IMR-90 (cell line): Measurements from ENCODE around the gene OXSR1. TPM values are rescaled to one million over a fixed set of nuclear protein-coding genes. Genes with fewer than 3 reads are reported as not detected.

Experiments
- ATAC-seq: fragments of 200-7000 bp; cut with Tn5 transposase; 2 replicates; pipeline ENCODE4 v1.9.1; 2020; ENCODE audit warnings: low read depth, mild to moderate bottlenecking, moderate library complexity
- BruUV-seq: library from RNA; stranded (reverse); fragments of 400-500 nt; replicated peaks from 2 replicates; lab custom pipeline; 2021; lab: Mats Ljungman, UMichigan
- CTCF ChIA-PET: fragments of 300-600 bp; formaldehyde crosslinking; extraction: SDS; loops from one replicate; lab custom pipeline; 2021; ENCODE audit warnings: antibody characterized with exemption; lab: Yijun Ruan, JAX
- POLR2A ChIA-PET: fragments of 300-600 bp; sonication (Branson Sonifier 250); formaldehyde crosslinking; loops from one replicate; lab custom pipeline; 2022; ENCODE audit warnings: antibody characterized with exemption; ENCODE audit not compliant: unreplicated experiment; lab: Charles Lee
- DNase-seq: peaks from one replicate; pipeline ENCODE4 v3.0.0; 2013
- H2AFZ ChIP-seq: replicated peaks from 2 replicates; pipeline ENCODE3; 2013; ENCODE audit warnings: low read length, mild to moderate bottlenecking; ENCODE audit not compliant: poor library complexity
- H2AK5ac ChIP-seq: 2 replicates; pipeline ENCODE4 v1.6.1; 2013; ENCODE audit warnings: low read depth, low read length, inconsistent platforms
- H2AK9ac ChIP-seq: replicated peaks from 2 replicates; pipeline ENCODE3; 2013; ENCODE audit warnings: mild to moderate bottlenecking, low read depth, low read length, moderate library complexity; ENCODE audit not compliant: poor library complexity
- H2BK120ac ChIP-seq: 2 replicates; pipeline ENCODE4 v1.6.1; 2013; ENCODE audit warnings: low read depth, low read length, inconsistent platforms
- H2BK15ac ChIP-seq: 3 replicates; pipeline ENCODE4 v1.6.1; 2013; ENCODE audit warnings: low read depth, low read length, inconsistent platforms
- H2BK20ac ChIP-seq: 2 replicates; pipeline ENCODE4 v1.6.1; 2013; ENCODE audit warnings: low read depth, mild to moderate bottlenecking, inconsistent platforms, low read length, moderate library complexity
- H2BK5ac ChIP-seq: 2 replicates; pipeline ENCODE4 v1.6.1; 2013; ENCODE audit warnings: mild to moderate bottlenecking, low read depth, low read length, inconsistent platforms; ENCODE audit not compliant: poor library complexity, severe bottlenecking
- H3K14ac ChIP-seq: replicated peaks from 2 replicates; pipeline ENCODE4 v1.6.1; 2013; ENCODE audit warnings: low read depth, low read length, inconsistent platforms
- H3K18ac ChIP-seq: 2 replicates; pipeline ENCODE4 v1.6.1; 2013; ENCODE audit warnings: low read depth, low read length, control low read depth
- H3K23ac ChIP-seq: 2 replicates; pipeline ENCODE4 v1.6.1; 2013; ENCODE audit warnings: low read depth, low read length, inconsistent platforms
- H3K27ac ChIP-seq: 2 replicates; pipeline ENCODE4 v1.5.1; 2013; ENCODE audit warnings: mild to moderate bottlenecking, control low read depth, low read length; ENCODE audit not compliant: insufficient read depth
- H3K27me3 ChIP-seq: 2 replicates; pipeline ENCODE4 v1.6.1; 2013; ENCODE audit warnings: low read length; ENCODE audit not compliant: control insufficient read depth, insufficient read depth
- H3K36me3 ChIP-seq: 2 replicates; pipeline ENCODE4 v1.6.1; 2013; ENCODE audit warnings: low read length, mixed read lengths; ENCODE audit not compliant: control insufficient read depth, insufficient read depth
- H3K4ac ChIP-seq: 2 replicates; pipeline ENCODE4 v1.6.1; 2013; ENCODE audit warnings: low read depth, low read length, inconsistent platforms
- H3K4me1 ChIP-seq: 2 replicates; pipeline ENCODE4 v1.6.1; 2013; ENCODE audit warnings: low read length, mixed read lengths; ENCODE audit not compliant: control insufficient read depth, insufficient read depth
- H3K4me2 ChIP-seq: 2 replicates; pipeline ENCODE4 v1.6.1; 2013; ENCODE audit warnings: low read depth, mild to moderate bottlenecking, control low read depth, low read length, moderate library complexity
- H3K4me3 ChIP-seq: 2 replicates; pipeline ENCODE4 v1.5.1; 2013; ENCODE audit warnings: low read depth, mild to moderate bottlenecking, control low read depth, low read length, moderate library complexity; ENCODE audit not compliant: insufficient read depth
- H3K56ac ChIP-seq: 2 replicates; pipeline ENCODE4 v1.6.1; 2013; ENCODE audit warnings: low read length, inconsistent platforms; ENCODE audit not compliant: insufficient read depth; ENCODE audit errors: extremely low read depth
- H3K79me1 ChIP-seq, 2 experiments: 2 replicates each; pipeline ENCODE4 v1.6.1; 2013; ENCODE audit warnings: low read length in 2 of 2, inconsistent platforms in 1 of 2, low read depth in 1 of 2
- H3K9ac ChIP-seq: 2 replicates; pipeline ENCODE4 v1.6.1; 2013; ENCODE audit warnings: low read depth, low read length, control low read depth
- H3K9me1 ChIP-seq: 2 replicates; pipeline ENCODE4 v1.6.1; 2013; ENCODE audit warnings: low read length, inconsistent platforms; ENCODE audit not compliant: insufficient read depth
- H3K9me3 ChIP-seq: 2 replicates; pipeline ENCODE4 v1.6.1; 2013; ENCODE audit warnings: low read length; ENCODE audit not compliant: control insufficient read depth, insufficient read depth
- H4K20me1 ChIP-seq: 2 replicates; pipeline ENCODE4 v1.6.1; 2013; ENCODE audit warnings: low read length, inconsistent platforms; ENCODE audit not compliant: insufficient read depth
- H4K5ac ChIP-seq: 2 replicates; pipeline ENCODE4 v1.6.1; 2013; ENCODE audit warnings: mild to moderate bottlenecking, low read depth, low read length, control low read depth
- H4K8ac ChIP-seq, 2 experiments: 2 replicates each; pipeline ENCODE4 v1.6.1; 2013; ENCODE audit warnings: low read depth in 2 of 2, low read length in 2 of 2, control low read depth in 1 of 2, inconsistent platforms in 1 of 2
- H4K91ac ChIP-seq: 2 replicates; pipeline ENCODE4 v1.6.1; 2013; ENCODE audit warnings: low read depth, low read length, inconsistent platforms; ENCODE audit not compliant: insufficient read depth
- BHLHE40 ChIP-seq: fragments of 150-350 bp; IDR thresholded peaks from 2 replicates; pipeline ENCODE4 v1.6.1; 2016; ENCODE audit warnings: mild to moderate bottlenecking, low read depth, low read length
- CEBPB ChIP-seq: IDR thresholded peaks from 2 replicates; pipeline ENCODE4 v1.6.1; 2012; ENCODE audit warnings: low read depth, low read length, improper control_type of control experiment
- CHD1 ChIP-seq: IDR thresholded peaks from 2 replicates; pipeline ENCODE4 v1.6.1; 2012; ENCODE audit warnings: low read depth, low read length, improper control_type of control experiment
- CTCF ChIP-seq: conservative IDR thresholded peaks from 2 replicates; pipeline ENCODE4 v1.5.1; 2012; ENCODE audit warnings: mild to moderate bottlenecking, low read depth, low read length, improper control_type of control experiment
- ELK1 ChIP-seq: fragments of 150-350 bp; IDR thresholded peaks from 2 replicates; pipeline ENCODE4 v1.6.1; 2016; ENCODE audit warnings: low read depth, mild to moderate bottlenecking, low read length, moderate library complexity, borderline replicate concordance
- FOS ChIP-seq: fragments of 150-350 bp; IDR thresholded peaks from 2 replicates; pipeline ENCODE4 v1.6.1; 2016; ENCODE audit warnings: low read depth, low read length
- MAFK ChIP-seq: IDR thresholded peaks from 2 replicates; pipeline ENCODE4 v1.6.1; 2012; ENCODE audit warnings: low read depth, low read length, improper control_type of control experiment
- MAZ ChIP-seq: IDR thresholded peaks from 2 replicates; pipeline ENCODE4 v1.6.1; 2012; ENCODE audit warnings: low read depth, mild to moderate bottlenecking, low read length, improper control_type of control experiment, moderate library complexity, borderline replicate concordance
- MXI1 ChIP-seq: IDR thresholded peaks from 2 replicates; pipeline ENCODE4 v1.6.1; 2012; ENCODE audit warnings: low read depth, mild to moderate bottlenecking, low read length, moderate library complexity, borderline replicate concordance
- NFE2L2 ChIP-seq: fragments of 150-350 bp; IDR thresholded peaks from 2 replicates; pipeline ENCODE4 v1.6.1; 2016; ENCODE audit warnings: low read depth, mild to moderate bottlenecking, low read length
- POLR2A ChIP-seq: IDR thresholded peaks from 2 replicates; pipeline ENCODE4 v1.6.1; 2012; ENCODE audit warnings: mild to moderate bottlenecking, low read depth, low read length
- RAD21 ChIP-seq: IDR thresholded peaks from 2 replicates; pipeline ENCODE4 v1.6.1; 2012; ENCODE audit warnings: low read length, improper control_type of control experiment
- RCOR1 ChIP-seq: IDR thresholded peaks from 2 replicates; pipeline ENCODE4 v1.6.1; 2012; ENCODE audit warnings: mild to moderate bottlenecking, low read length, improper control_type of control experiment; ENCODE audit not compliant: insufficient replicate concordance
- RFX5 ChIP-seq: IDR thresholded peaks from 2 replicates; pipeline ENCODE4 v1.8.0; 2012; ENCODE audit warnings: low read depth, mild to moderate bottlenecking, low read length, moderate library complexity
- SMC3 ChIP-seq: fragments of 150-350 bp; IDR thresholded peaks from 2 replicates; pipeline ENCODE4 v1.6.1; 2016; ENCODE audit warnings: low read depth, mild to moderate bottlenecking, antibody characterized with exemption, low read length, moderate library complexity
- USF2 ChIP-seq: fragments of 150-350 bp; IDR thresholded peaks from 2 replicates; pipeline ENCODE4 v1.6.1; 2017; ENCODE audit warnings: mild to moderate bottlenecking, antibody characterized with exemption, low read length, low read depth
- WGBS, 2 experiments: methylation state at CpG; one replicate each; pipeline versions ENCODE4 v1.1.5 to v1.1.7; 2013; ENCODE audit warnings: missing lambda C conversion rate in 2 of 2; ENCODE audit not compliant: insufficient read length in 1 of 2; ENCODE audit errors: extremely low coverage in 2 of 2; 5-methylcytosine and 5-hydroxymethylcytosine counted together
- dilution Hi-C: fragments of 300-500 bp; cut with HindIII; formaldehyde crosslinking; loops from one replicate; pipeline ENCODE4 v1.14.3; 2018; ENCODE audit warnings: low sequenced_read_pairs; ENCODE audit not compliant: unreplicated experiment
- in situ Hi-C: fragments of 300-500 bp; cut with MboI; formaldehyde crosslinking; loops from 3 replicates; pipeline ENCODE4 v1.14.3; 2019; ENCODE audit warnings: low sequenced_read_pairs, inconsistent platforms, mixed read lengths
- intact Hi-C: fragments of 100-400 bp; cut with micrococcal nuclease; formaldehyde crosslinking; loops from 2 replicates; pipeline ENCODE4 v1.10.0; 2022
- polyA plus RNA-seq, 3 experiments: library from polyadenylated mRNA; depleted of rRNA; stranded (reverse); fragments of >200 nt; gene quantifications; 2 replicates each; pipeline ENCODE4 v1.2.3, GENCODE V29; 2012; ENCODE audit warnings: low replicate concordance in 1 of 3
- total RNA-seq: library from RNA; depleted of rRNA; stranded (reverse); fragments of >200 nt; gene quantifications from 2 replicates; pipeline ENCODE4 v1.2.3, GENCODE V29; 2012

The OXSR1 gene
- total and polyA plus RNA-seq, 2 of the 4 experiments (the other 2 are of a cell fraction) = 32.9 to 37.6 TPM

- 80% methylated on average over 2 of the region's 5 CpGs; no CpG with 5 or more reads in 1 of the 2 experiments for WGBS, 2 experiments
- no TSS peak for BruUV-seq
- DNase-seq = no peak
Measured at GRCh38 chr3:38158472-38158871, 6.9 kb upstream of the OXSR1 start.

More at GRCh38 chr3:38158472-38158871, 6.9 kb upstream of the OXSR1 start:
- Histone ChIP-seq H3K23ac (no peak overlapping the region), H3K4me1 (no peaks in the 10 kb centered on the region), H3K4me3 (no peak overlapping the region), H2BK120ac (no peak overlapping the region), H3K27me3 (no peaks in the 10 kb centered on the region), H2BK5ac (no peak overlapping the region), H2AFZ (no peak overlapping the region), H2AK5ac (no peak overlapping the region), H3K79me1 (no peaks in the 10 kb centered on the region), H3K9me3 (no peaks in the 10 kb centered on the region), H3K56ac (no peak overlapping the region), H3K4me2 (no peak overlapping the region), H4K20me1 (no peaks in the 10 kb centered on the region), H3K14ac (no peak overlapping the region), H3K4ac (no peak overlapping the region), H3K36me3 (no peaks in the 10 kb centered on the region), H4K5ac (no peak overlapping the region), H3K18ac (no peak overlapping the region), H3K27ac (no peak overlapping the region), H3K9ac (no peak overlapping the region), H2BK20ac (no peak overlapping the region), H2BK15ac (no peak overlapping the region), H2AK9ac (no peak overlapping the region), H3K9me1 (no peaks in the 10 kb centered on the region), H4K91ac (no peak overlapping the region), H4K8ac (no peak overlapping the region)
- in situ Hi-C loops (no loop called here), dilution Hi-C loops (no loop called here), intact Hi-C loops (no loop called here)
- no peak for ATAC-seq
- ChIA-PET CTCF (no interaction called here), POLR2A (interaction anchor here (1.0 kb wide), 1 partner anchor 21 kb away, joined by 3 read pairs; the partner anchor contains the start of gene ACAA1)
- TF ChIP-seq RAD21 = no peak
- no peak for TF ChIP-seq CHD1
- TF ChIP-seq SMC3 = no peak
- no peak for TF ChIP-seq RFX5
- TF ChIP-seq BHLHE40 = no peak
- no peak for TF ChIP-seq CEBPB
- no peak for TF ChIP-seq ELK1
- TF ChIP-seq NFE2L2 = no peak
- no peak for TF ChIP-seq FOS
- TF ChIP-seq USF2 = no peak
- TF ChIP-seq MAZ = no peak
- TF ChIP-seq CTCF = no peak
- no peak for TF ChIP-seq POLR2A
- TF ChIP-seq MAFK = no peak
- no peak for TF ChIP-seq MXI1
- TF ChIP-seq RCOR1 = no peak
